ENCODE measurements around the gene CCDC32. TPM values are rescaled to one million over a fixed set of nuclear protein-coding genes. Genes with fewer than 3 reads are reported as not detected.

The CCDC32 gene
- total RNA-seq, 4 donors from 2014 or later = 21.6 to 43.9 (median 33.0) TPM

DNA sequence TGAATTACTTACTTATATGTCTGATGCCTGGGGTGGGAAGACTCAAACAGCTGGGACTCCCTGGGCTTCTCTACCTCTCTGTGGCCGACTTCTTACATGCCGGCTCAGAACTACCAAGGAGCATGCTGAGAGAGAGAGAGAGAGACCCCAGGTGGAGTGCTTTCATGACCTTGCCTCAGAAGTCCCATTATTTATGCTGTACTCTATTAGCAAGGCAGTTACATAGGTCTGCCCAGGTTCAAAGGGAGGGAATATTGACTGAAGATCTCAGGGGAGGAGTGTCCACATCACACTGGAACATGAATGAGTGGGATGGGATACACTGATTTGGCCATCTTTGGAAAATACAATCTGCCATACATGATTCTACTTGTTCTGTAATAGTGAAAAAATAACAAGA, 16.2 kb downstream of the CCDC32 start:
- 81 to 85% methylated on average over 2 of the region's 2 CpGs for WGBS, 2 donors
- Histone ChIP-seq H3K36me3 (peaks cover 0 to 72% (median 0%) of the 10 kb centered on the region in 3 donors), H3K27me3 (no peaks in the 10 kb centered on the region), H3K4me3 (no peak overlapping the region), H3K4me1 (no peaks in the 10 kb centered on the region), H3K9me3 (no peaks in the 10 kb centered on the region), H3K27ac (no peak overlapping the region)
- TF ChIP-seq, protein P1, sequence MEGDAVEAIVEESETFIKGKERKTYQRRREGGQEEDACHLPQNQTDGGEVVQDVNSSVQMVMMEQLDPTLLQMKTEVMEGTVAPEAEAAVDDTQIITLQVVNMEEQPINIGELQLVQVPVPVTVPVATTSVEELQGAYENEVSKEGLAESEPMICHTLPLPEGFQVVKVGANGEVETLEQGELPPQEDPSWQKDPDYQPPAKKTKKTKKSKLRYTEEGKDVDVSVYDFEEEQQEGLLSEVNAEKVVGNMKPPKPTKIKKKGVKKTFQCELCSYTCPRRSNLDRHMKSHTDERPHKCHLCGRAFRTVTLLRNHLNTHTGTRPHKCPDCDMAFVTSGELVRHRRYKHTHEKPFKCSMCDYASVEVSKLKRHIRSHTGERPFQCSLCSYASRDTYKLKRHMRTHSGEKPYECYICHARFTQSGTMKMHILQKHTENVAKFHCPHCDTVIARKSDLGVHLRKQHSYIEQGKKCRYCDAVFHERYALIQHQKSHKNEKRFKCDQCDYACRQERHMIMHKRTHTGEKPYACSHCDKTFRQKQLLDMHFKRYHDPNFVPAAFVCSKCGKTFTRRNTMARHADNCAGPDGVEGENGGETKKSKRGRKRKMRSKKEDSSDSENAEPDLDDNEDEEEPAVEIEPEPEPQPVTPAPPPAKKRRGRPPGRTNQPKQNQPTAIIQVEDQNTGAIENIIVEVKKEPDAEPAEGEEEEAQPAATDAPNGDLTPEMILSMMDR (IDR thresholded peaks at IDR 0.05) = no peak
- no peak for TF ChIP-seq EP300 (IDR thresholded peaks at IDR 0.05)
- TF ChIP-seq POLR2A (IDR thresholded peaks at IDR 0.05) = no peak
- DNase-seq (ENCODE audit: low spot score in 2 of 2) = no peak

DNA sequence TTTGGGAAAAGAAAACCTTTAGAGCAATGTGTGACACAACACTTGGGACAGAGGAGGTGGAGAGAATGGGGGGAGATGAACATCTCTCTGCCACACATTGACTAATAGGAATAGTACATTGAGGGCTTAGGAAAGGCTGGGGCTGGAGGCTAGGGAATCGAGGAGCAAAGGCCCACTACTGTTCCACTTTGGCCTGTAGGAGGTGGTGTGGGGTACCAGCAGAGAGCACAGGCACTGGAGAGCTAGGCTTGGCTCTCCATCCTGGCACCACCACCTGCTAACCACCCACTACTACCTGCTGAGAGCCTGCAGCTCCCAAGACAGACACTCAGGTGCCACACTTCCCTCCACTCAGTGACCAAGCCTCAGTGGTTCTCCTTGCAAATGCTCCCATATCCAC, 19.4 kb downstream of the CCDC32 start:
- TF ChIP-seq, protein P1 (IDR thresholded peaks at IDR 0.05) = no peak
- TF ChIP-seq POLR2A (IDR thresholded peaks at IDR 0.05) = no peak
- TF ChIP-seq EP300 (IDR thresholded peaks at IDR 0.05) = no peak
- Histone ChIP-seq H3K27me3 (no peaks in the 10 kb centered on the region), H3K36me3 (peaks cover 0 to 48% (median 0%) of the 10 kb centered on the region in 3 donors), H3K9me3 (no peaks in the 10 kb centered on the region), H3K4me1 (no peaks in the 10 kb centered on the region), H3K27ac (no peak overlapping the region), H3K4me3 (no peak overlapping the region)
- no peak for DNase-seq (ENCODE audit: low spot score in 2 of 2)
- WGBS, 2 donors = 39 to 88% methylated on average over 1 of the region's 1 CpG

DNA sequence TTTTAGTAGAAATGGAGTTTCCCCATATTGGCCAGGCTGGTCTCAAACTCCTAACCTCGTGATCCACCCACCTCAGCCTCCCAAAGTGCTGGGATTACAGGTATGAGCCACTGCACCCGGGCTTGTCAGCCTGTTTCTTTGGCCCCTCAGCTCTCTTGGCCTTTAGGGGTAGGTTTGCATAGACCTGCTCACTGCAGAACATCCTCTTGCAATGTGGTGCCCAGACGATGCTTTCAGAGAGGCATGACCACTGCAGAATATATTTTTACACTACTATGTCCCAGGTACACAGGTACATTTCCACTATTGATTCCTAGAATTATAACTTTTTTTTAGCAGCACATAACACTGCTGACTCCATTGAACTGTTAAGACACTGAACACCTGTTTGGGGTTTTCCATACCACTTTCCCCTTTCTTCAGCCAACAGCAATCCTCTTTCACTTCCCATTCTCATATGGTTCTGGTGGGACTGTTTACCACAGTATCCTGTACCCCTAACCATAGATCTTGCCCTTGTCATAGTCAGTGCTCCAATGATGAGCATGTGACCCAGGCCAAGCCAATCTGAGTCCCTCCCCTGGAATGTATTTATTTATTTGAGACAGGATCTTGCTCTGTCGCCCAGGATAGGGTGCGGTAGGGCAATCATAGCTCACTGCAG, 21.1 kb downstream of the CCDC32 start:
- no peaks in the 10 kb centered on the region for H3K9me3 ChIP-seq
- TF ChIP-seq POLR2A (IDR thresholded peaks at IDR 0.05) (no peak), EP300 (IDR thresholded peaks at IDR 0.05) (no peak)
- TF ChIP-seq, protein P1 (IDR thresholded peaks at IDR 0.05) = no peak

DNA sequence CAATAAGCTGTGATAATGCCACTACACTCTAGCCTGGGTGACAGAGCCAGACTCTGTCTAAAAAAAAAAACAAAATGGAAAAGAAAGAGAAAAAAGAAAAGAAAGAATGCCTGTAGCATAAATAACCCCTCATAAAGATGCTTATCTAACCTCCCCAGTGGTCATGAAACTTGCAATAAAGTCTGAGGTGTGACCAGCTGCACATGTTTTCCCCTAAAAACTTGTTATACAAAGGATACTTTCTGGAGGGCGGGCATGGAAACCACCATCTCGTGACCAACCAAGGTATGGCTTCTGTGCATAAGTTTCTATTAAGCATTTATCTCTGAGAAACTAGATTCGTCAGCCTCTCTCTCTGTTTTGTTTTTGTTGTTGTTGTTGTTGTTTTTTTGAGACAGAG, 21.8 kb downstream of the CCDC32 start:
- peaks cover 0 to 49% (median 0%) of the 10 kb centered on the region in 3 donors for H3K36me3 ChIP-seq
- WGBS, 2 donors = 77 to 84% methylated on average over 3 of the region's 3 CpGs
- TF ChIP-seq POLR2A (IDR thresholded peaks at IDR 0.05) = no peak
- TF ChIP-seq, protein P1 (IDR thresholded peaks at IDR 0.05) = no peak
- no peak for TF ChIP-seq EP300 (IDR thresholded peaks at IDR 0.05)

More for the DNA sequence above, 21.1 kb downstream of the CCDC32 start:
- no peaks in the 10 kb centered on the region for H3K4me1 ChIP-seq
- H3K27ac ChIP-seq = no peak overlapping the region
- peaks cover 0 to 49% (median 0%) of the 10 kb centered on the region in 3 donors for H3K36me3 ChIP-seq
- 78 to 85% methylated on average over 5 of the region's 5 CpGs for WGBS, 2 donors
- no peak overlapping the region for H3K4me3 ChIP-seq
- no peak for DNase-seq (ENCODE audit: low spot score in 2 of 2)
- H3K27me3 ChIP-seq = no peaks in the 10 kb centered on the region

DNA sequence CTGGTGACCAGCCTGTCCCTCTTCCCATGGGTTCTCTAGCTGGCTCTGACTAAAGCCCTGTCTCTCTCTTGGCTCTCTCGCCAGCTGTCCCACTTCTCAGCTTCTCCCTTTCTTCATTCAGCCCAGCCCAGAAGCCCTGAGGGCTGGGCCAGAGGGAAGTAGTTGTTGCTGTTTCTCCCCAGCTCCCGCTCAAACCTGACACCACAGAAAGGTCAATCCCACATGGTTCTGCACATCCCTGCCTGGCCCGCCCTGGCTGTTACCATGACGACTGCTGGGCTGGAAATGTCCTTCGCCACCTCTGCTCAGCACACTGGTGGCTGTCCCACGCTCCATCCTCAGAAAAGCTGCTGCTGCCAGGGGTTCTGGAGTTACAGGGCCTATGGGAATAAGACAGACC, 25.9 kb downstream of the CCDC32 start:
- Histone ChIP-seq H3K27ac (no peak overlapping the region), H3K27me3 (no peaks in the 10 kb centered on the region), H3K4me3 (no peak overlapping the region), H3K9me3 (no peaks in the 10 kb centered on the region), H3K36me3 (peaks cover 0 to 38% (median 0%) of the 10 kb centered on the region in 3 donors), H3K4me1 (no peaks in the 10 kb centered on the region)
- 61 to 62% methylated on average over 6 of the region's 6 CpGs for WGBS, 2 donors
- no peak for DNase-seq (ENCODE audit: low spot score in 2 of 2)
- no peak for TF ChIP-seq POLR2A (IDR thresholded peaks at IDR 0.05)
- TF ChIP-seq, protein P1 (IDR thresholded peaks at IDR 0.05) = no peak
- TF ChIP-seq EP300 (IDR thresholded peaks at IDR 0.05) = no peak

More for the DNA sequence above, 21.8 kb downstream of the CCDC32 start:
- Histone ChIP-seq H3K9me3 (no peaks in the 10 kb centered on the region), H3K27me3 (no peaks in the 10 kb centered on the region), H3K4me3 (no peak overlapping the region), H3K4me1 (no peaks in the 10 kb centered on the region), H3K27ac (no peak overlapping the region)
- DNase-seq (ENCODE audit: low spot score in 2 of 2) = no peak

Data from tibial nerve (tissue), 4 donors.